Thyroid gland (tissue), 4 donors: ENCODE data around the gene CCDC179. TPM values are rescaled to one million over a fixed set of nuclear protein-coding genes. Genes with fewer than 3 reads are reported as not detected.

ENCODE experiments used
- DNase-seq, 2 donors: peaks; one replicate each; pipeline ENCODE4 v3.0.0-alpha.2; 2019
- H3K27ac ChIP-seq, 3 donors: fragments of 200-600 bp; sonication (generic); 1 replicate in 2 of 3; 2 replicates in 1 of 3; pipeline ENCODE4 v1.5.1; 2016 to 2019; ENCODE audit warnings: mild to moderate bottlenecking in 1 of 3, moderate library complexity in 1 of 3
- H3K27me3 ChIP-seq: fragments of 200-600 bp; sonication (generic); one replicate; pipeline ENCODE4 v1.5.1; 2019
- H3K36me3 ChIP-seq, 2 donors: fragments of 200-600 bp; sonication (generic); one replicate each; pipeline ENCODE4 v1.5.1; 2016 to 2019
- H3K4me1 ChIP-seq, 2 donors: fragments of 200-600 bp; sonication (generic); one replicate each; pipeline ENCODE4 v1.5.1; 2017 to 2019
- H3K4me3 ChIP-seq, 3 donors: fragments of 200-600 bp; sonication (generic); replicated peaks in 1 of 3; 1 replicate in 2 of 3; 2 replicates in 1 of 3; pipeline ENCODE4 v1.5.1; 2016; ENCODE audit warnings: mild to moderate bottlenecking in 1 of 3
- H3K9me3 ChIP-seq: fragments of 200-600 bp; sonication (generic); one replicate; pipeline ENCODE4 v1.5.1; 2017
- POLR2A ChIP-seq, 2 donors: fragments of 450-650 bp; IDR thresholded peaks; one replicate each; pipeline ENCODE4 v1.6.1; 2017; ENCODE audit warnings: antibody characterized with exemption in 2 of 2, mild to moderate bottlenecking in 2 of 2, moderate library complexity in 1 of 2
- WGBS, 2 donors: methylation state at CpG; one replicate each; pipeline ENCODE4 v1.1.5; 2017; 5-methylcytosine and 5-hydroxymethylcytosine counted together
- intact Hi-C: fragments of 100-400 bp; cut with DNase I; formaldehyde crosslinking; loops from one replicate; pipeline ENCODE4 v1.15.1; 2023
- total RNA-seq, 4 donors: library from RNA; depleted of rRNA; stranded (reverse); fragments of >200 nt; gene quantifications; one replicate each; pipeline ENCODE4 v1.2.3, GENCODE V29; 2016
- TF ChIP-seq, protein P1 (sequence below), 6 experiments: fragments of 200-600 bp in 3 of 6; fragments of 450-650 bp in 3 of 6; sonication (generic) in 3 of 6; IDR thresholded peaks; one replicate each; pipeline ENCODE4 v1.5.1; 2016 to 2019; ENCODE audit warnings: antibody characterized with exemption in 6 of 6, mild to moderate bottlenecking in 2 of 6, inconsistent platforms in 1 of 6, moderate library complexity in 1 of 6

CCDC179 gene
- total RNA-seq, 4 donors from 2014 or later, result not detected

DNA sequence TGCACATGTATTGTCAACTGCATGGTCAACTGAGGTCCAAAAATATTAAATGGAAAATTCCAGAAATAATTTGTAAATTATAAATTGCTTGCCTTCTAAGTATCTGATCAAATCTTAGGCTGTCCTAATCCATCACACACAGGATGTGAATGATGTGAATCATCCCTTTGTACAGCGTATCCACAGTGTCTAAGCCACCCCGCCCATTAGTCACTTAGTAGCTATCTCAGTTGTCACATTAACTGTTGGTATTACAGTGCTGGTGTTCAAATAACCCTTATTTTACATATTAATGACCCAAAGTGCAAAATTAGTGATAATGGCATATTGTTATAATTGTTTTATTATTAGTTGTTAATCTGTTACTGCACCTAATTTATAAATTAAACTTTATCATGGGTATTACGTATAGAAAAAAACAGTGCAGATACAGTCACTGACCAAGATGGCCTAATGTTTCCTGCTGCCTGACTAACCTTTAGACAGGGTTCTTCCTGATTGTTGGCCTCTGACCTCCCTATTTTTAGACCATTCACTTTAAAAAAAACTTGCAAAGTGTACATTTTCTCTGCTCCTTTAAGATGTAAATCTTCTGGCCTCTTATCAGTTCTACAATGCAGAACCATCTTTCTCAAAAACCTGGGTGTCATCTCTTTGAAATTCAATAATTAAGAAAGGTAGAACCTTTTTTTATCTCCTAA is 27.8 kb downstream of the CCDC179 start:
- Histone ChIP-seq H3K4me1 (peaks cover 7% of the 10 kb centered on the region in 2 donors), H3K27ac (no peak overlapping the region)
- WGBS, 2 donors, result 75 to 80% methylated on average over 3 of the region's 3 CpGs

DNA sequence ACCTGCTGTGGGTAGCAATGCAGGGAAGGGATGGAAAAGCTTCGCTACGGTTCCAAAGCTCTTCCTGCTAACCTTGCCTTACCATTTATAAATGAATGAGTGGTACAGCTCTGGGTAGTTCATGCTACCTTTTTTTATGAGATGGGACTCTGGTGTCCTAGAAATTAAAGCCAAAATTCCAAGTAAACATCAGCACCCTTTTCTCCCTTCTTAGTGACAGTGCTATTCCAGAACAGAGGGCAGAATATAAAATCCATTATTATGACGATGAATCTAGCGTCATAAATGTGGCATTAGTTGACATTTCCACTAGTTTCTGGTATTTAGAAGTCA is 30.2 kb downstream of the CCDC179 start:
- Histone ChIP-seq H3K27ac (no peak overlapping the region), H3K9me3 (no peaks in the 10 kb centered on the region), H3K4me3 (peak overlapping the region in 1 of 3 donors; percentile 88), H3K36me3 (peaks cover 0 to 2% of the 10 kb centered on the region in 2 donors), H3K27me3 (no peaks in the 10 kb centered on the region), H3K4me1 (peaks cover 7% of the 10 kb centered on the region in 2 donors)
- 21 to 24% methylated on average over 4 of the region's 4 CpGs for WGBS, 2 donors
- intact Hi-C loops, result no loop called here
- no peak for DNase-seq
- no peak for TF ChIP-seq POLR2A (IDR thresholded peaks at IDR 0.05)
- TF ChIP-seq, protein P1, sequence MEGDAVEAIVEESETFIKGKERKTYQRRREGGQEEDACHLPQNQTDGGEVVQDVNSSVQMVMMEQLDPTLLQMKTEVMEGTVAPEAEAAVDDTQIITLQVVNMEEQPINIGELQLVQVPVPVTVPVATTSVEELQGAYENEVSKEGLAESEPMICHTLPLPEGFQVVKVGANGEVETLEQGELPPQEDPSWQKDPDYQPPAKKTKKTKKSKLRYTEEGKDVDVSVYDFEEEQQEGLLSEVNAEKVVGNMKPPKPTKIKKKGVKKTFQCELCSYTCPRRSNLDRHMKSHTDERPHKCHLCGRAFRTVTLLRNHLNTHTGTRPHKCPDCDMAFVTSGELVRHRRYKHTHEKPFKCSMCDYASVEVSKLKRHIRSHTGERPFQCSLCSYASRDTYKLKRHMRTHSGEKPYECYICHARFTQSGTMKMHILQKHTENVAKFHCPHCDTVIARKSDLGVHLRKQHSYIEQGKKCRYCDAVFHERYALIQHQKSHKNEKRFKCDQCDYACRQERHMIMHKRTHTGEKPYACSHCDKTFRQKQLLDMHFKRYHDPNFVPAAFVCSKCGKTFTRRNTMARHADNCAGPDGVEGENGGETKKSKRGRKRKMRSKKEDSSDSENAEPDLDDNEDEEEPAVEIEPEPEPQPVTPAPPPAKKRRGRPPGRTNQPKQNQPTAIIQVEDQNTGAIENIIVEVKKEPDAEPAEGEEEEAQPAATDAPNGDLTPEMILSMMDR (IDR thresholded peaks at IDR 0.05), result no peak

More for the DNA sequence above, 27.8 kb downstream of the CCDC179 start:
- no peak for TF ChIP-seq POLR2A (IDR thresholded peaks at IDR 0.05)
- TF ChIP-seq, protein P1 (IDR thresholded peaks at IDR 0.05), result no peak
- Histone ChIP-seq H3K36me3 (no peaks in the 10 kb centered on the region), H3K9me3 (no peaks in the 10 kb centered on the region), H3K27me3 (no peaks in the 10 kb centered on the region), H3K4me3 (no peak overlapping the region)
- no peak for DNase-seq
- intact Hi-C loops, result no loop called here

DNA sequence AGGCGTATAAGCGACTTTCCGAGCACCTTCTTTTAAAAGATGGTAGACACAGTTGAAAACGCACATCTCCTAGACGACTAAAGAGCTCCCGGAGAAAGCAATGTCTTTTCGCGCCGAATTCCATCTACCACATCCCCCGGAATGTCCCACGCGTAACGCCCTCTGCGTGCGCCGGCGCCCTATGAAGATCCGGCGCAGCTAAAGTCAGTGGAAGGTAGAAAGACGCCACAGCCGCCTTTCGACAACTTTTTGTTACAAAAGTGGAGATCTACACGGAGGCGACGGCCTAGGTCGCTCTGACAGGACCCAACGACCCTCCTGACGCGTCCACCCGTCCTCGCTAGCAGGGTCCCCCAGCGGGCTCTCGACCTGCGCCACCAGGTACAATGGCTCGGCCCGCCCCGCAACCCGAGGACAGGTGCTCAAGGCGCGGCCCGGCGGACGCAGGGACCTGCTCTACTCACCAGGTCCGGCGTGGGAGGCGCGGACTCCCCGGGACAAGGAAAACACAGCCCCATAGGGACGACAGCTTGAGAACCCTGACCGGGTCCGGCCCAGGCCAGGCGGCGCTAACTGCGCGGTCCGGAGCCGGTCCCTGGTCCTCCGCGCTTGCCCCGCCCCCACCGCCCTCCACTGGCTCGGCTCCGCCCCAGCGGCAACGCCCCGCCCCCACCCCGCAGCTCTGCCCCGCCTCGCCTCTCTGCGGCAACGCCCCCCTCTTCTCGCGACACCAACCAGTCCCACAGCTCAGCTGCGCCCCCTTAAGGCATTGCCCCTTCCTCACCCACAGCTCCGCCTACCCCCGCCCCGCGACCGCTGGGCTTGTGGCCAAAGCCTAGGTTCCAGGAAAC is 30.8 kb downstream of the CCDC179 start, which contains the start of gene SVIP:
SVIP (minus strand) TSS at position 571 of the 851 bp plus-strand sequence; CDS start at position 518, 53 bp downstream.
- peaks cover 7% of the 10 kb centered on the region in 2 donors for H3K4me1 ChIP-seq
- peak within 1 kb of the TSS; percentile 81 to 97 (median 94) for H3K27ac ChIP-seq
- H3K4me3 ChIP-seq, result peak within 1 kb of the TSS; percentile 53 to 88 (median 80)
- no peaks in the 10 kb centered on the region for H3K27me3 ChIP-seq
- DNase-seq, result peak; percentile 96 to 98
- TF ChIP-seq, protein P1 (IDR thresholded peaks at IDR 0.05), result peak in 4 of 6 experiments; percentile 34 to 67 (median 50)
- peak in 1 of 2 donors; percentile 89 for TF ChIP-seq POLR2A (IDR thresholded peaks at IDR 0.05)
- H3K9me3 ChIP-seq, result no peaks in the 10 kb centered on the region
- WGBS, 2 donors, result 0% methylated on average over 29 to 37 of the region's 79 CpGs
- peaks cover 0 to 7% of the 10 kb centered on the region in 2 donors for H3K36me3 ChIP-seq
- intact Hi-C loops, result loop anchor here (10.0 kb wide), 1 partner anchor 205 kb away; the partner anchor contains the start of gene FANCF

DNA sequence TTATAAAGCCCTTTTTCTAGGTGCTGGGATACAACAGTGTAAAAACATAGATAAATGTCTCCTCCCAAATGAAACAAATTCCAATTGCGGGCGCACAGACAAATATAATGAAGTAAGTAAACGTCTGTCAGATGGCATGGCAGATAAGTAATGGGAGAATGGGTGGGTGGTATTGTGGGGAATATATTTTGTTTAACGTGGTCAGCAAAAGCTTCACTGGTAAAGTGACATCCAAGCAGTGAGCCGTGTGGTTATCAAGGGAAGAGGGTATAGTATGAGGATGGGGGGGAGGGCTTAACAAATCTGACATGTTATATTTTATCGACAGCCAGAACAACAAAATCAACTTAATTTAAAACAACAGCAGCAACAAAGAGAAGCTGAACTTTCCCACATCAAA is 31.9 kb downstream of the CCDC179 start:
- Histone ChIP-seq H3K4me1 (peaks cover 7% of the 10 kb centered on the region in 2 donors), H3K4me3 (no peak overlapping the region), H3K27me3 (no peaks in the 10 kb centered on the region), H3K27ac (no peak overlapping the region), H3K36me3 (peaks cover 4 to 7% of the 10 kb centered on the region in 2 donors), H3K9me3 (no peaks in the 10 kb centered on the region)
- TF ChIP-seq, protein P1 (IDR thresholded peaks at IDR 0.05), result no peak
- no peak for TF ChIP-seq POLR2A (IDR thresholded peaks at IDR 0.05)
- 57 to 62% methylated on average over 6 of the region's 6 CpGs for WGBS, 2 donors
- intact Hi-C loops, result loop anchor here (10.0 kb wide), 1 partner anchor 204 kb away; the partner anchor contains the start of gene FANCF
- no peak for DNase-seq
